GM18861 (cell line): Measurements from ENCODE around the gene DERA.
"Not testable (repeated sequence)": the region's sequence is repeated elsewhere in the genome, so short reads cannot be mapped to it uniquely, and the experiment has no call there.

Source experiments
- ATAC-seq: cut with Tn5 transposase; IDR thresholded peaks from one replicate; pipeline ENCODE4 v1.9.1; 2021; ENCODE audit not compliant: unreplicated experiment

DERA gene

DNA sequence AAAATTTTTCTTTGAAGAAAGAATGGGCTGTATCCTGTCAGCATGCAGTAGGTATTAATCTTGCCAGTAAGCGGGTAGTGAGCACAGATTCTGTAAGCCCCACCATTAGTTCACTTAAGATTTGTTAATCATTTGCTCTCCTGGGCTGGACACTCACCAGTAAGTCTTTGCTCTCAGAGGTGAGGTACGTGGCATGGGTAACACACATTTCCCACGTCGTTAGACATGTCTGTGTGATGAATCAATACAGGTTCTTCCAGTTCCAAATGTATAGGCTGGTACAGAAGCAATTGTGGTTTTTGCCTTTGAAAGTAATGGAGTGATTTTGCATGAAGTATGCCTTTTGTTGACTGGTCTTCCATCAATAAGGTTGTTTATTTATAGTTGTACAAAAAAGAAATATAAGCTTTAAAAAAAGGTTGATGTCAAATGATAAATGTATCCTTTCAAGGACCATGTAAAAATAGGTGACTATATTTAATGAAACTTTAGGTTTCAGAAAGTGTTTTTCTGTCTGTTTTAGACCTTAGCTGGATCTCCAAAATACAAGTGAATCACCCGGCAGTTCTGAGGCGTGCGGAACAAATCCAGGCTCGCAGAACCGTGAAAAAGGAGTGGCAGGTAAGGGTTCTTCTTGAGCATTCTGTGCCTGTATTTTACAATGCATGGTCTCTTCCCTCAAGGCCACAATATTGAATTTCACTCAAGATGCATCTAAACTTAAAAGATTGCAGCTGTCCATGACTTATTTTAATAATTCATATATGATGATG, 45.5 kb downstream of the DERA start:
- ATAC-seq = no peak

GRCh38 chr12:15962760-15963159, 51.6 kb downstream of the DERA start:
- ATAC-seq = no peak

GRCh38 chr12:15963271-15963670, 52.1 kb downstream of the DERA start:
- ATAC-seq = no peak

- ATAC-seq = no peak
These were observed 55.3 kb downstream of the DERA start for GRCh38 chr12:15966426-15966825.

GRCh38 chr12:15967053-15967452, 55.9 kb downstream of the DERA start:
- not testable (repeated sequence) for ATAC-seq

- ATAC-seq = no peak
These were observed 60.1 kb downstream of the DERA start for GRCh38 chr12:15971211-15971610.

DNA sequence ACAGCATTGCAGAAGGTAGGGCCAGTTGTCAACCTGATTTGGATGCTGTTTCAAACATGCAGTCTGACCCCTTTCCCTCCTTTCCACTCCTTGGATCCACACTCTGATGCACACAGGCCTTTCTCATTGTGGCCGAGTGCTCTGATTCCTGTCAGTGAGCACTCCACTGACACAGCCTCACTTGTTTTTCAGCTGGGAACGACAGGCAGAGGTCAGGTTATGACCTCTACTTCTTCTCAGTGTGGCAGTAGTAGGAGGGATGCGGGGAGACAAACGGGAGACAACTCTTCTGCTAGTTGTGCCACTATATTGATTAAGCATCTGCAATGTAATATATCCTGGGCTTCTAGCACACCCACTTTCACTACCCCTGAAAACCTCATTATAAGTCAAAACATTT, 61.8 kb downstream of the DERA start:
- ATAC-seq = no peak

DNA sequence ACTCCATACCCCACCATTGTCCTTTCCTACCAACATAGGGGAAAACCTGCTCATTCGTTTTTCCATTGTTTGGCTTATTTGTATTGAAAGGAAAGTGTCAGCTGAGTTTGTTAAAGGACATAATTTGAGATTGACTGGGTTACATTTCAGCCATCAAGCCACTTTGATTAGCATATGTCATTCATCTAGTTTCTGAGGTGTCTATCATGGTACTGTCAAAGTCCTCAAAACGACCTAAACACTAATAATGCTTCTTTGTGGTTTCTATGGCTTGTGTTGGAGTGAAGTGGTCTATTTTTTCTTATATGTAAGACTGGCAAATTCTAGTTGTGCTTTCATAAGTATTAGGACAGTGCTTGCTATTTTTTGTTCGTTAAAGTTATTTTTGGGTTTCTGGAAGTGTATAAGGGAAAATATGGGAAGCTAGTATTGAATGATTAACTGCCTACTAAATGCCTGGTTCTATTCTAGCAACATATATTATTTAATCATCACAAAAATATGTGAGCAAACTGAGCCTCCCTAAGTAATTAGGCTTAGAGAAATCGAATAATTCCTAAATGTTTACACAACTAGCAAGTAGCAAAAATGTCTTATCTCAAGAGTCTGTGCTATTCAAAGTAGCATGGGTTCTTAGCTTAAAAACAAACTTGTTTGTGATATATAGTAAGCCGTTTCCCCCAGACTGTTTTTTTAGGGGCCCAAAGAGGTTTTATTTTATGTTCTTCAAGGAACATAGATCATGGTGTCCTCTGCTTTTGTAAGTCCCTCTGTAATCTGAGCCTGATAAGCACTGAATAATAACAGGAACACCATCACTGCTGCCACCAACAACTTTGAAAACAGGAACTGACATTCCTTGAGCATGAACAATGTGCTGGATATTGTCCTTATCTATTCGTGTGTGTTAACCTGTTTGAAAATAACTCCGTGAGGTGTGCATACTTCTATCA, 67.1 kb downstream of the DERA start:
- no peak for ATAC-seq

- ATAC-seq = peak; percentile 66
These were observed 68.3 kb downstream of the DERA start for GRCh38 chr12:15979096-15980092.

GRCh38 chr12:15982071-15982470, 70.9 kb downstream of the DERA start:
- no peak for ATAC-seq

- no peak for ATAC-seq
These were observed 71.3 kb downstream of the DERA start for GRCh38 chr12:15982471-15982870.

- ATAC-seq = no peak
These were observed 71.8 kb downstream of the DERA start for GRCh38 chr12:15982921-15983320.

- ATAC-seq = no peak
These were observed 73.1 kb downstream of the DERA start for GRCh38 chr12:15984097-15984800.

DNA sequence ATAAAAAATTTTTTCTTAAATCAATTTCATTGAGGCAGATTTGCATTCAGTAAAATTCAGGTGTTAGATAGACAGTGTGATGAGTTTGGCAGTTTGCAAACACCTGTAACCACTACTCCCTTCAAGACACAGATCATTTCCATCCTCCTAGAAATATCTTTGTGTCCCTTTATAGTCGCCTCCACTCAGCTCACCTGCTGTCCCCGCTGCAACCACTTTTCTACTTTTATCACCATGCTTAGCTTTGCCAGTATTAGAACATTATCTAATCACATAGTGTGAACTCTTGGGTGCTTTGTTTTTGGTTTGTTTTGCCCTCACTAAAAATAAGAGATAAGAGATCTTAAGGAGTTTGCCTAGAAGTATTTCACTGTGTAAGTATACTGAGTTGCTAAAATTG, 73.8 kb downstream of the DERA start:
- ATAC-seq = no peak

DNA sequence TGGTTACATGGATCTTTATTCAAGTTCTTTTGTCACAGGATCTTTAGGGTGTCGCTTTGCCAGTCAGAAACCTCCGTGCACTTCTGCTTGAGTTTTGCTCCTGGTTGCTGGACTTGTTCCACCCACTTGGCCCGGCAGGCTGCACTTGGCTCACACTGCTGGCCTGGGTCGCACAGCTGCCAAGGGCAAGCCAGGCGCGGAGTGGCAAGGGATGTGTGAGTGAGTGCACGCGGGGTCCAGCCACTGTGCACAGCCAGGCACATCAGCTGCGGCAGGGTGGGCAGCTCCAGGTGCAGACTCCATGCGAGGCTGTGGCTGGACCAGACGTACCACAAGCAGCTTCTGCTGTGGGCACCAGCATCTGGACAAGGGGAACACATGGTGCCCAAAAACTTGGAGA, 76.6 kb downstream of the DERA start:
- ATAC-seq = no peak

GRCh38 chr12:15988983-15989755, 78.0 kb downstream of the DERA start:
- ATAC-seq = no peak

GRCh38 chr12:15995801-15996200, 84.7 kb downstream of the DERA start:
- no peak for ATAC-seq

- ATAC-seq = no peak
These were observed 85.1 kb downstream of the DERA start for GRCh38 chr12:15996254-15996653.

- ATAC-seq = no peak
These were observed 85.8 kb downstream of the DERA start for GRCh38 chr12:15996948-15997347.
